K562 (cell line): ENCODE data around the gene DCTD. TPM values are rescaled to one million over a fixed set of nuclear protein-coding genes. Genes with fewer than 3 reads are reported as not detected.

Experiments
- ATAC-seq: fragments of 200-7000 bp; cut with Tn5 transposase; 3 replicates; pipeline ENCODE4 v1.9.1; 2020; ENCODE audit warnings: moderate library complexity
- BruUV-seq: library from RNA; stranded (reverse); fragments of 400-500 nt; replicated peaks from 2 replicates; lab custom pipeline; 2021; lab: Mats Ljungman, UMichigan
- CTCF ChIA-PET: fragments of 300-600 bp; formaldehyde crosslinking; extraction: SDS; loops from one replicate; lab custom pipeline; 2021; ENCODE audit warnings: low intra/inter-chr PET ratio; lab: Yijun Ruan, JAX
- POLR2A ChIA-PET: fragments of 300-600, 350-650 bp; sonication (Branson Sonifier 250); formaldehyde crosslinking; extraction: SDS; loops from one replicate; lab custom pipeline; 2021; ENCODE audit warnings: antibody characterized with exemption, inconsistent platforms; lab: Yijun Ruan, JAX
- DNase-seq, 4 experiments: peaks; one replicate each; pipeline versions ENCODE4 v3.0.0 to v3.0.0-alpha.2; 2011 to 2018; ENCODE audit warnings: low spot score in 3 of 4, mixed read lengths in 3 of 4; ENCODE audit errors: extremely low read depth in 1 of 4
- FAIRE-seq: peaks from 2 replicates; lab custom pipeline; 2011; peaks lifted over from hg19 to GRCh38; lab: Jason Lieb, UNC
- H2AFZ ChIP-seq: 2 replicates; pipeline ENCODE4 v1.6.0; 2011; ENCODE audit warnings: low read depth, low read length, control low read depth, inconsistent platforms
- H3K27ac ChIP-seq: fragments of 200-600 bp; 3 replicates; pipeline ENCODE4 v1.8.0; 2011; ENCODE audit warnings: low read depth, mild to moderate bottlenecking, control low read depth, inconsistent platforms, low read length, moderate library complexity, mixed read lengths; ENCODE audit errors: extremely low read depth
- H3K27me3 ChIP-seq, 2 experiments: fragments of 300-600 bp in 1 of 2; 2 replicates in 1 of 2; 3 replicates in 1 of 2; pipeline versions ENCODE4 v1.6.0 to v1.8.0; 2011; ENCODE audit warnings: inconsistent platforms in 2 of 2, low read length in 2 of 2, mild to moderate bottlenecking in 1 of 2, mixed read lengths in 1 of 2, moderate library complexity in 1 of 2; ENCODE audit not compliant: control insufficient read depth in 2 of 2, insufficient read depth in 2 of 2
- H3K36me3 ChIP-seq: fragments of 300-600 bp; 3 replicates; pipeline ENCODE4 v1.8.0; 2011; ENCODE audit warnings: mild to moderate bottlenecking, low read length, inconsistent platforms; ENCODE audit not compliant: control insufficient read depth, insufficient read depth
- H3K4me1 ChIP-seq, 2 experiments: fragments of 200-600 bp in 1 of 2; replicated peaks in 1 of 2; 2 replicates in 1 of 2; 3 replicates in 1 of 2; pipeline versions ENCODE4 v1.5.1 to v1.8.0; 2011; ENCODE audit warnings: inconsistent platforms in 2 of 2, low read length in 2 of 2, mild to moderate bottlenecking in 1 of 2, mixed read lengths in 1 of 2, moderate library complexity in 1 of 2; ENCODE audit not compliant: control insufficient read depth in 2 of 2, insufficient read depth in 2 of 2
- H3K4me2 ChIP-seq: 2 replicates; pipeline ENCODE4 v1.6.1; 2011; ENCODE audit warnings: low read length, control low read depth, inconsistent platforms, mixed read lengths; ENCODE audit not compliant: insufficient read depth
- H3K4me3 ChIP-seq: fragments of 200-600 bp; sonication (generic), shearing (Covaris generic); 2 replicates; pipeline ENCODE4 v1.5.1; 2016; ENCODE audit warnings: control low read depth, inconsistent platforms
- H3K79me2 ChIP-seq: fragments of 200-600 bp; 3 replicates; pipeline ENCODE4 v1.8.0; 2011; ENCODE audit warnings: low read length, inconsistent platforms; ENCODE audit not compliant: control insufficient read depth, insufficient read depth
- H3K9ac ChIP-seq, 2 experiments: 2 replicates each; pipeline versions ENCODE4 v1.6.0 to v1.6.1; 2011; ENCODE audit warnings: low read depth in 2 of 2, low read length in 2 of 2, control low read depth in 1 of 2, inconsistent platforms in 1 of 2, mild to moderate bottlenecking in 1 of 2, mixed read lengths in 1 of 2; ENCODE audit not compliant: insufficient read depth in 1 of 2
- H3K9me1 ChIP-seq: one replicate; pipeline ENCODE4 v1.6.0; 2011; ENCODE audit warnings: inconsistent platforms, mild to moderate bottlenecking, low read length, moderate library complexity; ENCODE audit not compliant: control insufficient read depth, insufficient read depth
- H3K9me3 ChIP-seq: replicated peaks from 2 replicates; pipeline ENCODE4 v1.5.1; 2011; ENCODE audit warnings: low read depth, low read length, inconsistent platforms; ENCODE audit not compliant: control insufficient read depth, insufficient read depth
- H4K20me1 ChIP-seq: replicated peaks from 2 replicates; pipeline ENCODE4 v1.6.1; 2011; ENCODE audit warnings: low read length, inconsistent platforms, mixed read lengths; ENCODE audit not compliant: control insufficient read depth, insufficient read depth
- AFF4 ChIP-seq: sonication (generic); formaldehyde crosslinking; IDR thresholded peaks from 2 replicates; pipeline ENCODE4 v1.8.0; 2023; ENCODE audit warnings: mild to moderate bottlenecking, missing genetic modification reagents
- CREB1 ChIP-seq, 2 experiments: sonication (generic) in 1 of 2; formaldehyde crosslinking in 1 of 2; IDR thresholded peaks; 2 replicates each; pipeline versions ENCODE4 v1.6.1 to v1.8.0; 2012 to 2022; ENCODE audit warnings: inconsistent platforms in 1 of 2, mild to moderate bottlenecking in 1 of 2, missing genetic modification reagents in 1 of 2, moderate library complexity in 1 of 2
- GTF3C2 ChIP-seq: IDR thresholded peaks from 3 replicates; pipeline ENCODE4 v1.6.1; 2011; ENCODE audit warnings: borderline replicate concordance, mild to moderate bottlenecking, moderate library complexity; ENCODE audit not compliant: insufficient read length; ENCODE audit errors: extremely low read depth
- HDAC6 ChIP-seq: IDR thresholded peaks from 2 replicates; pipeline ENCODE4 v1.6.1; 2012; ENCODE audit warnings: low read depth, mild to moderate bottlenecking, control low read depth, inconsistent platforms, low read length, moderate library complexity
- NR2F6 ChIP-seq: fragments of 450-650 bp; formaldehyde crosslinking; IDR thresholded peaks from 2 replicates; pipeline ENCODE4 v1.4.0; 2020; ENCODE audit warnings: mild to moderate bottlenecking
- ZNF655 ChIP-seq: fragments of 250-450 bp; sonication (Bioruptor Pico); IDR thresholded peaks from 2 replicates; pipeline ENCODE4 v1.5.0; 2021
- ZNF780A ChIP-seq: fragments of 250-450 bp; sonication (Bioruptor Pico); IDR thresholded peaks from 2 replicates; pipeline ENCODE4 v1.5.0; 2021; ENCODE audit warnings: mild to moderate bottlenecking
- WGBS: fragments of 100-300 bp; shearing (Covaris generic); methylation state at CpG from one replicate; pipeline ENCODE4 v1.1.6; 2016; ENCODE audit warnings: low coverage, mixed read lengths; ENCODE audit not compliant: insufficient coverage; ENCODE audit errors: missing lambda C conversion rate; 5-methylcytosine and 5-hydroxymethylcytosine counted together
- in situ Hi-C: fragments of 300-500 bp; cut with MboI; formaldehyde crosslinking; loops from 4 replicates; pipeline ENCODE4 v1.15.0; 2018; ENCODE audit warnings: inconsistent platforms, mixed read lengths
- intact Hi-C: fragments of 100-400 bp; cut with micrococcal nuclease; formaldehyde crosslinking; loops from 2 replicates; pipeline ENCODE4 v1.14.2; 2022
- polyA plus RNA-seq, 8 experiments: library from polyadenylated mRNA; depleted of rRNA in 4 of 8; stranded (reverse) in 5 of 8; unstranded in 3 of 8; fragments of >200 nt; fragmentation: Nextera tagmentation in 2 of 8; fragmentation: Illumina TruSeq in 1 of 8; extraction: Ambion mirVana in 2 of 8; extraction: Trizol in 1 of 8; gene quantifications; 2 replicates each; pipeline versions ENCODE4 v1.2.1 to v1.2.3, GENCODE V29; 2011 to 2014; ENCODE audit warnings: inconsistent platforms in 1 of 8, missing spikeins in 1 of 8
- total RNA-seq, 7 experiments: library from RNA; depleted of rRNA in 6 of 7; stranded (reverse); fragments of >200 nt in 6 of 7; fragmentation: Illumina TruSeq in 2 of 7; extraction: Trizol in 2 of 7; gene quantifications; 2 replicates each; pipeline versions ENCODE4 v1.2.1 to v1.2.3, GENCODE V29; 2011 to 2021; ENCODE audit warnings: low replicate concordance in 1 of 7

DCTD gene
- total and polyA plus RNA-seq, 9 of the 15 experiments (the other 6 are each of a cell fraction or from before 2014, with no cell fraction given) = 38.7 to 114 (median 76.5) TPM

- TF ChIP-seq NR2F6 (CRISPR knock-in tag) (no peak), ZNF655 (no peak), AFF4 (CRISPR knock-in tag) (no peak), ZNF780A (CRISPR knock-in tag) (no peak), HDAC6 (no peak), GTF3C2 (no peak), CREB1 (IDR thresholded peaks at IDR 0.05) (no peak), CREB1 (CRISPR knock-in tag; IDR thresholded peaks at IDR 0.05) (no peak)
- no peak overlapping the region for H3K27ac ChIP-seq
- in situ Hi-C loops (no loop called here), intact Hi-C loops (no loop called here)
- H3K9ac ChIP-seq = no peak overlapping the region
- no peak overlapping the region for H2AFZ ChIP-seq
- H3K36me3 ChIP-seq = no peaks in the 10 kb centered on the region
- no peaks in the 10 kb centered on the region; a peak in 1 of 5 replicates for H3K4me1 ChIP-seq
- no peak overlapping the region for H3K4me3 ChIP-seq
- H3K9me3 ChIP-seq = no peaks in the 10 kb centered on the region
- DNase-seq (no peak), FAIRE-seq (no peak), ATAC-seq (no peak)
- no peak overlapping the region for H3K4me2 ChIP-seq
- POLR2A ChIA-PET = interaction anchor here (1.0 kb wide), 1 partner anchor 12 kb away, joined by 3 read pairs; no protein-coding TSS in a partner anchor
- no peaks in the 10 kb centered on the region for H4K20me1 ChIP-seq
- BruUV-seq = no TSS peak
- 1% methylated on average over 6 of the region's 6 CpGs for WGBS
- CTCF ChIA-PET = no interaction called here
- no peaks in the 10 kb centered on the region for H3K79me2 ChIP-seq
- H3K27me3 ChIP-seq = peaks cover 29 to 90% of the 10 kb centered on the region in 2 experiments
- H3K9me1 ChIP-seq = no peaks in the 10 kb centered on the region
Measured at GRCh38 chr4:182845618-182846017, 71.6 kb downstream of the DCTD start.
